ENCODE measurements around the gene CLSTN1.

CLSTN1 gene

GRCh38 chr1:9710037-9710436 lies 113.7 kb downstream of the CLSTN1 start:
- no peak for DNase-seq

DNA sequence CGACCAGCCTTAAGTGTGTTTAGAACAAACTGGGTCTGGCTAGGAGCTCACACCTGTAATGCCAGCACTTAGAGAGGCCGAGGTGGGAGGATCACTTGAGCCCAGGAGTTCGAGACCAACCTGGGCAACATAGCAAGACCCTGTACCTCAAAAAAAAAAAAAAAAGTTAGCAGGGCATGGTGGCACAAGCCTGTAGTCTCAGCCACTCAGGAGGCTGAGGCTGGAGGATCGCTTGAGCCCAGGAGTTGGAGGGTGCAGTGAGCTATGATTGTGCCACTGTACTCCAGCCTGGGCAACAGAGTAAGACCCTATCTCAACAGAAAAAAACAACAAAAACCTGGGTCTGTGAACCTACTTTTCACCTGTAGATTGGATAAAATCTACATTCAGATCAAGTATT lies 117.6 kb downstream of the CLSTN1 start:
- no peak for DNase-seq

- DNase-seq: no peak
Observed at GRCh38 chr1:9705337-9706093, 118.2 kb downstream of the CLSTN1 start.

DNA sequence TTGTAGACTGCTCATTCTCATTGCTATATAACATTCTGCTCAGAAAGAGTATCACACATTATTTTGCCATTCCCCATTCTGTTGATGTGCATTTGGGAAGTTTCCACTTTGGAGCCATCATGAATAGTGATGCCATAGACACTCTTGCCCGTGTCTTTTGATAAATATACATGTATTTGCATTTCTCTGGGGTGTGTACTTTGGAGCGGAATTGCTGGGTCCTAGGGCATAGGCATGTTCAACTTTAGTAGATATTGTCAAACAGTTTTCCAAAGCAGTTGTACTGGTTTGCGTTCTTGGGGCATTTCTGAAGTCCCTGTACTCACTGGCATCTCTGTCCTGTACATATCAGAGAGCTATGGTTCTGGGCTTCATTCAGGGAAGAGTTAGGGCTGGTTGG lies 120.1 kb downstream of the CLSTN1 start:
- DNase-seq: no peak

GRCh38 chr1:9703165-9703509 lies 120.6 kb downstream of the CLSTN1 start:
- DNase-seq: no peak

GRCh38 chr1:9701665-9702064 lies 122.1 kb downstream of the CLSTN1 start:
- DNase-seq: no peak

DNA sequence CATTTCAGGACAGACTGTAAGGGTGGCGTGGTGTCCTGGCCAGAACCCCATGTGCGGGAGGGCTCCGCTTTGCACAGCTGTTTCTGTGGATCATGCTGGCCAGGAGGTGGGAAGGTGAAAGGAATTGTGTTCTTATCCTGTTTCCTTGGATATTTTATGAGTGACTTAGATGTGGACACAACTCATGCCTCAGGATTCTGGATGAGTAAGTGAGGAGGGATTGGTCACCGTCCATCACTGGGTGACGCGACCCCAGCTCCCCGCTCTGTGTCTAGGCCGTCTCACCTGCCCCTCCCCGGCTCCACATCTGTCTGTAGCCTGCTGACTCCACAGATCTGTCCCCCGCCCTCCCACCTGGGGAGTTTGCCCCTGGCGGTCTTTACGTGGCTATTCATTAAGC lies 123.4 kb downstream of the CLSTN1 start:
- no peak for DNase-seq

DNA sequence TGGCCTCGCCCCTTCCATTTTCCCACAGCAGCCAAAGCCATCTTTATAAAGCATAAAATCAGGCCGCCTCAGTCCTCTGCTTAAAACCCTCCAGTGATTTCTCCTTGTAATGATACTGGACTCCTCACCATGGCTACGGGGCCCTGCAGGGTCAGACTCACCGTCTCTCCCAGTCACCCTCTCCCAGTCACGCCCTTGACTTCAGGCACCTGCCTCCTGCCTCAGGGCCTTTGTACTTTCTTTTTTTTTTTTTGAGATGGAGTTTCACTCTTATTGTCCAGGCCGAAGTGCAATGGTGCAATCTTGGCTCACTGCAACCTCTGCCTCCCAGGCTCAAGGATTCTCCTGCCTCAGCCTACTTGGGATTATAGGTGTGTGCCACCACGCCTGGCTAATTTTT lies 124.4 kb downstream of the CLSTN1 start:
- DNase-seq: no peak

DNA sequence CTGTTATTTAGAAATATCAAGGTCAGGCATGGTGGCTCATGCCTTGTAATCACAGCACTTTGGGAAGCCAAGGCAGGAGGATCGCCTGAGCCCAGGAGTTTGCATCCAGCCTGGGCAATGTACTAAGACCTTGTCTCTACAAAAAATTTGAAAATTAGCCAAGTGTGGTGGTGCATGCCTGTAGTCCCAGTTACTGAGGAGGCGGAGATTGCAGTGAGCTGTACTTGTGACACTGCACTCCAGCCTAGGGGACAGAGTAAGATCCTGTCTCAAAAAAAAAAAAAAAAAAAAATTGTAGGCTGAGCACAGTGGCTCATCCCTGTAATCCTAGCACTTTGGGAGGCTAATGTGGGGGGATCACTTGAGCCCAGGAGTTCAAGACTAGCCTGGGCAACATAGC lies 127.0 kb downstream of the CLSTN1 start:
- DNase-seq: no peak

GRCh38 chr1:9691691-9692090 lies 132.1 kb downstream of the CLSTN1 start:
- DNase-seq: no peak

GRCh38 chr1:9691108-9691445 lies 132.7 kb downstream of the CLSTN1 start:
- DNase-seq: no peak

DNA sequence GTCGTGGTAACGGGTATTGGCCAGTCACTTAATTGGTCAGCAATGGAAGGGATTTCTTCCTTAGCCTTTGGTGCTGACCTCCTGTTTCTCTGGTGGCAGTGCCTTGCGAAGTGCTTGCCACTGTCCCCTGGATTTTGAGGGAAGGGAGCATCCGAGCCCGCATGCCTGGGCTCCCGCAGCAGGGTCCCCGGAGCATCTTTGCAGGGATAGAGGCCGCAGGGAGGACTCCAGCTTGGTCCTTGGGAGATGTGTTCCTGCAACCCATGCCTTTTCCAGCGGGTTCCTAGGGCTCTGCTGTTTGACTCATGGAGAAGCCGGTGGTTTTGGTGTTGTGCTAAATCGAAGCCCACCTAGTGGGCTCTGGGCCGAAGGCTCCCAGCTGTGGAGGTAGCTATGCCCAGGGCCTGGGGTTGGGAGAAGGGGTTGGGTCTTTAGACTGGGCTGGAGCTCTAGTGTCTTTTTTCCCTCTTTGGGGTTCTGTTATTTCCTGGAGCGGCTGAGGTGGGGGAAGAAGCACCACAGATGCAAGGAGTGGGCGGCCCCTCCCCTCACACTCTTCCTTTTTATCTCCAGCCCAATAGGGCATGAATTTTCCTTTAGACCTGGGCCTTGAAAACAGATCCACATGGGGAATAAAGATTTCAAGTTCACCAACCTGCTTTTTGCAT lies 133.2 kb downstream of the CLSTN1 start:
- DNase-seq: no peak

DNA sequence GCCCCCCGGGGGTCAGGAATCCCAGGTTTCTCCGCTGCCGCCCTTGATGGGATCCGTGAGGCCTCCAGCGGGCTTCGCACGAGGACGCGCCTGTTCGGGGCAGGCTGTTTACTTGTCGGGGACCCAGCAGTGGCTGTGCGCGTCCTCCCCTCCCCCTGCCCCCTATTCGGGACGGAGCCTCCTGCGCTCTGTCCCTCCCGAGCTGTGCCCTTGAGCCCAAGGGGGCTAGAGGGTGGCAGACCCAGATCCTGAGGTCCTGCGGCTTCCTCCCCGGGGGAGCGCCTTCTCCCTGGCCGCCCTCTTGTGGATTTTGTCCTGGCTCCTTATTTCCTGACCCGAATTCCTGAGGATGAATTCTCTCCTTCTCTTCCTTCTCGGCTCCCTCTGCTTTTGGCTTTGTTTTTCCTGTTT lies 133.8 kb downstream of the CLSTN1 start:
- DNase-seq: no peak

GRCh38 chr1:9689011-9689706 lies 134.6 kb downstream of the CLSTN1 start:
- DNase-seq: peak; percentile 77 to 85

GRCh38 chr1:9688599-9688998 lies 135.2 kb downstream of the CLSTN1 start:
- DNase-seq: no peak

DNA sequence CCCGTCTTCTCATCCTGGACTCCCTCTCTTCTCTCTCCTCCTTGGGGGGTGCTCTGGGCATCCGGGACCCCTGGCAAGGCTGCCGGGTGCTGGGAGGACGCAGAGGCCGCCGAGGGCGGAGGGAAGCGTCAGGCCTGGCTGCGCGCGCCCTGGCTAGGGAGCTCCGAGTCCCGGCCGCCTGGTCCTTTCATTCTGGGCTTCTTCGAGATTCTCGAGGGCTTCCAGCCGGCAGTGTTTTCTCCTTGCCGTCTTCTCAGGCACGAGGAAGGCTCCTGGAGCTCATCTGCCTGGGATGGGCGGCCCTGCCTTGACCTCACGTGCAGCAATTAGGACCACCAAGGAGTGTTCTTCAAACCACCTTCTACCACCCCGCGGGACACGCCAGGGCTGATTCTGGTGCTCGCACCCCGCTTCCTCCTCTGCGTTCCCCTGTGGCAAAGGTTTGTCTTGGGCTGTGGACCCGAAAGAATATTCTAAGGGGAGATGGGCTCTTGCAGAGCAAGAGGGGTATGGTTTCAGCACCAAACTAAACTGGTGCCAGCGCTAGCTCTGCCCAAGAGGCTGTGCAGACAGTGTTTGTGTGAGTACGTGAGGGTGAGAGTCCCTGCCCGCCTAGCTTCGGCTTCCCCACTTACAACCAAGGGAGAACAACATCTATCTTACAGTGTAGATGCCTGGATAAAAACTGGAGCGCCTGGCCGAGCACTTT lies 135.7 kb downstream of the CLSTN1 start:
- no peak for DNase-seq

DNA sequence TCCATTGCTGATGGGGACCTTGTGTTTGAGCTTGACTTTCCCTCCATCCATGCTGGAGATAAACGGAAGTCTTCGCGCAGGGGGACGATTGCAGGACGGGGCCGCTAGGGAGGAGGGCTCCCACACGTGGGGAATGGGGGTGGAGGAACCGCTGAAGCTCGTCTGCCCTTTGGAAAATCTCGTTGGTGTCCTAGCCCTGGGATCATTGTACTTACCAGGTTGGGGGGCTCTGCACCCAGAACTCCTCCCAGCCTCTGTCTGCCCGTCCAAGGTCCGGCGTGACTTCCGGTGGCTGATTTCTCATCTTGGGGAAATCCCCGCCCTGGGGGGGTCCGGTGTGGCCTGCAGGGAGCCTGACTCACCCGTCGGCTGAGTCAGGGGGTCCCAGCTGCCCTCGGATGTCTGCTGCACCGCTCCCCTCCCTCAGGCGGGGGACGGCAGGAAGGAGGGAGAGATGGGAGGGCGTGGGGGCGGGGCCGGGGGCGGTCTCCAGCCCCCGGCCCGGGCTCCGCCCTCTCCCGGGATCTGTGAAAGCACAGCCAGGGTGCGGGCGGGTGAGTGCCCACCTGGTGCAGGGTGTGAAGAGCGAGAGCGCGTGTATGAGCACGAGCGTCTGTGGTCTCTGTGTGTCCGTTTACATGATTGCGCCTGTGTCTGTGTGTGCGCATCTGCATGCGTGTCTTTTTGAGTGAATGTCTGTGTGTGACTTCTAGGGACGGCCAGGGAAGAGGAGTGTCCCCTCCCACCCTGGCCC lies 136.5 kb downstream of the CLSTN1 start:
- peak; percentile 65 to 74 for DNase-seq

- DNase-seq: no peak
Observed at GRCh38 chr1:9684801-9685200, 139.0 kb downstream of the CLSTN1 start.

DNA sequence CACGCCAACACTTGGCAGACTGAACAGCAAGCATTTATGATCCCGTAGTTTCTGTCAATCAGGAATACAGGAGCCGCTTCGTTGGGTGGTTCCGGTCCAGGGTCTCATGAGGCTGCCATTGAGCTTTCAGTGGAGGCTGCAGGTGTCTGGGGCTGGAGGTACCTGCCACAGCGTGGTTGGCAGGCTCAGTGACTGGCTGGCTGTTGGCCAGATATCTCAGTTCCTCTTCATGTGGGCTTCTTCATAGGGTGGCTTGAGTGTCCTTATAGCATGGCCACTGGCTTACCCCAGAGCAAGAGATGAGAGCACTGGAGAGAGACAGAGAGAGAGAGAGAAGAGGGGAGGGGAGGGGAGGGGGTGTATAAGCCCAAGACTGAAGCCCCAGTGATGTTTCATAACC lies 142.9 kb downstream of the CLSTN1 start:
- no peak for DNase-seq

DNA sequence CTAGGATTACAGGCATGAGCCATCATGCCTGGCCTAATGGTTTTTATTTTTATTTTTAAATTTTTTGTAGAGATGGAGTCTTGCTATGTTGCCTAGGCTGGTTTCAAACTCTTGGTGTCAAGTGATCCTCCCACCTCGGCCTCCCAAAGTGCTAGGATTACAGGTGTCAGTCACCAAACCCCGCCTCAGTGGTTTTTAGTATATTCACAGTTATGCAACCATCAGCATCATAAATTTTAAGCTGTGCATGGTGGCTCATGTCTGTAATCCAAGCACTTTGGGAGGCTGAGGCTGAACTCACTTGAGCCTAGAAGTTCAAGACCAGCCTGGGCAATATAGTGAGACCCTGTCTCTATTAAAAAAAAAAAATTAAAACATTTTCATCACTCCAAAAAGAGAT lies 143.7 kb downstream of the CLSTN1 start:
- DNase-seq: no peak

Data from CD4-positive, alpha-beta T cell treated with Interferon alpha-2 for 1 hour (primary cell).